Urothelium cell line (cell line): Measurements from ENCODE around the gene GABRA5.
A peak's percentile ranks its signal among the peaks of the same experiment; 100 is the strongest.
"Not testable (repeated sequence)": the region's sequence is repeated elsewhere in the genome, so short reads cannot be mapped to it uniquely, and the experiment has no call there.

Experiments
- DNase-seq: peaks from one replicate; pipeline ENCODE4 v3.0.0; 2011; ENCODE audit warnings: low spot score, mixed read lengths
- FAIRE-seq: peaks from 2 replicates; lab custom pipeline; 2011; peaks lifted over from hg19 to GRCh38; lab: Jason Lieb, UNC

Gene GABRA5

DNA sequence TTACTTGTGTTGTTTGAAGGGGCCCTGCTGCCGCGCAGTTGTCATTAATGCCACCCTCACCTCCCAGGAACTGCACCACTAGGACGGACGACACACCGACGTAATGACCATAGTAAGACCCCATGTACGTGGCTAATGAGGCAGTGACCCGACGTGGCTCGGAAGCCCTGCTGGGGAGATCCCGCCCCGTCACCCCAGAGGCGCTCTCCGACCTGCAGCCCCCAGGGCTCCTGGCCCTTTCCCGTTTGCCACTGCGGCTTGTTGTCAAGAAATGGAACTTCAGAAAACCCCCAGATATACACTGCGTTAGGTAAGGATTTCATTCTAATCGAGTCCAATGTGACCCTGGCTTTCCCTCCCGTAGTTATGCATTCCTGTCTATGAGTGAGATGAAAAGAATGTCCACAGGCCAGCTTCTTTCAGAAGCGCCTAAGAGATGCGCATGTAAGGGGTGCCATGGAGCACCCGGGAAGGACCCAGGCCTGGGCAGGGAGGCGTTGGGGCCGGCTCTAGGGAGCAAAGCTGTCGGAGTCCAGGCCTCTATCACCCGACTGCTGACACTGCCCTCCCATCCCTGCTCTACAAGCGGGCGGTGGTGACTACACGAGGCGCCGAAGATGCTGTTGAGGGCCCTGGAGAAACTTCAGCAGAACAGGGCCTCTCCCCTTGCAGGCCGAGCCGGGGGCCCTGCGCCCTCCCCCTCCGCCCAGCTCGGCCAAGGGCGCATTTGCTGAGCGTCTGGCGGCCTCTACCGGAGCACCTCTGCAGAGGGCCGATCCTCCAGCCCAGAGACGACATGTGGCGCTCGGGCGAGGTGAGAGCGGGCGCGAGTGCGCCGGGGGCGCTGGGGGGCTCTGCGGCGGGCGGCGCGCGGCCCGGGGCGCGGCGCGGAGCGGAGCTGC, at the start of gene GABRA5:
TSS of gene GABRA5 (plus strand) at position 765 of the 902 bp plus-strand sequence. CDS start 2,187 bp downstream, outside the sequence.
- no peak for FAIRE-seq
- DNase-seq = peak; percentile 89

DNA sequence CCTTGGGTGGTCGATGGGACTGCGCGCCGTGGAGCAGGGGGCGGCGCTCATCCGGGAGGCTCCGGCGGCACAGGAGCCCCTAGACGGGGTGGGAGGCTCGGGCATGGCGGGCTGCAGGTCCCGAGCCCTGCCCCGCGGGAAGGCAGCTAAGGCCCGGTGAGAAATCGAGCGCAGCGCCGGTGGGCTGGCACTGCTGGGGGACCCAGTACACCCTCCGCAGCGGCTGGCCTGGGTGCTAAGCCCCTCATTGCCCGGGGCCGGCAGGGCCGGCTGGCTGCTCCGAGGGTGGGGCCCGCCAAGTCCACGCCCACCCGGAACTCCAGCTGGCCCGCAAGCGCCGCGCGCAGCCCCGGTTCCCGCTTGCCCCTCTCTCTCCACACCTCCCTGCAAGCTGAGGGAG, 35.7 kb upstream of the GABRA5 start:
- FAIRE-seq, DNase-seq: not testable (repeated sequence)

DNA sequence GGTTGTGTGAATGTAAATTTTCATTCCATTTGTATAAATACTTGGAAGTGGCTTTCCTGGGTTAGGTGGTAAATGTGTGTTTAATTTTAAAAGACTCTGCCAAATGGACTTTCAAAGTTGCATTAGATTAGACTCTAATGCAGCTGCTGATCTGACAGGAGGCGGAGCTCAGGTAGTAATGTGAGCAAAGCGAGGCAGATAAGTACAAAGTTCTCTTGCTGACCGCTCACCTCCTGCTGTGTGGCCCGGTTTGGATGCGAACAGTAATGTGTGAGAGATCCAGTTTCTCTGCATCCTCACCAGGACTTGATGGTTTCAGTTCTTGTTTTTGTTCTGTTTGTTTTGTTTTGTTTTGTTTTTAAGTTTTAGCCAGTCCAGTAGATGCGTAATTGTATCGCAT, 34.9 kb upstream of the GABRA5 start:
- DNase-seq (no peak), FAIRE-seq (no peak)

DNA sequence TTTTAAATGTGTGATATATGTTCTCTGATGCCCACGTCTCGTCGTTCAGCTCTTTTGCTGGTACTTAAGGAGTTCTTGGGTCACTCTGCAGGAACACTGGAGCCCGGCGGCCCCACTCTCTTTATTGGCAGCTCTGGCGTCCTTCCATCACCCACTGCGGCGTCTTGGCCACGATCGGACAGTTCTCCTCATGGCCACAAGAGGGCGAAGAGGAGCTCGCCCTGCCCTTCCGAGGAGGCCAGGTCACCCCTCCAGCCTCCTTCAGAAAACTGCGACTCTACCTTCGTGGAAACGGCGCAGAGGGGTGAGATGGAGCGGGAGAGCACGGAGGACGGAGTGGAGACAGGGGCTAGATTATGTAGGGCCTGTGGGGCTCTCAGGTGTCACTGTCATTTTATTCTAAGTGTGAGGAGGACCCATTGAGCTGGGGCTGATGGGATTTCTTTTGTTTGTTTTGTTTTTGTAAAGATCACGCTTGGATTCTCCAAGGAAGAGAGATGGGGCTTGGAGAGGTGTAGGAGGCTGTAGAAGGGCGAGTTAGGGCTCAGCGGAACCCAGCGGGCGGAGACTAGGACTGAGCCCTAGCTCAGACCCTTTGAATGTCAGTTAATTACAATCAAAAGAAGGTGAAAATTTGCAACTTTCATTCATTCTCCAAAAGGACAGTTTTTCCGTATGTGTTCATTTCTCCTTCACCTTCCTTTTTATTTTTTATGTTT, 28.0 kb upstream of the GABRA5 start:
- FAIRE-seq (peak; percentile 78), DNase-seq (peak; percentile 83)

DNA sequence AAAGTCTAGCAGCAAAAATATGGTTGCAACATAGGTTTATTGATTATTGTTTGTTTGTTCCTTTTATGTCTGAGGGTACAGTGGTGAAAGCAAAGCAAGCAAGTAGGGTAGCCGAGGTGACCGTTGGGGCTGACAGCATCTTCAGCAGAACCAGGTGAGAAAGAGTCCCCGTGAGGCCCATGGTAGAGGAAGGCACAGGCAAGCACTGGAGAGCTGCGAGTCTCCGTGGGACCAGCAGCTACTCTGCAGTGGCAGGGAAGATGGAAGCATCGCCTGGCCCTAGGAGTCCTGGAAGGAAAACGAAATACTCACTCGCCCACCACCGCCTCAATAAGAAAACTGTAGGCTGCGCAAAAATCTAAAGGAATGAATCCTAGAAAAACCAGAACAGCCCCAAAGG, 25.3 kb upstream of the GABRA5 start:
- FAIRE-seq = no peak
- no peak for DNase-seq

- no peak for FAIRE-seq
- no peak for DNase-seq
Measured at GRCh38 chr15:26841941-26842340, 24.9 kb upstream of the GABRA5 start.

DNA sequence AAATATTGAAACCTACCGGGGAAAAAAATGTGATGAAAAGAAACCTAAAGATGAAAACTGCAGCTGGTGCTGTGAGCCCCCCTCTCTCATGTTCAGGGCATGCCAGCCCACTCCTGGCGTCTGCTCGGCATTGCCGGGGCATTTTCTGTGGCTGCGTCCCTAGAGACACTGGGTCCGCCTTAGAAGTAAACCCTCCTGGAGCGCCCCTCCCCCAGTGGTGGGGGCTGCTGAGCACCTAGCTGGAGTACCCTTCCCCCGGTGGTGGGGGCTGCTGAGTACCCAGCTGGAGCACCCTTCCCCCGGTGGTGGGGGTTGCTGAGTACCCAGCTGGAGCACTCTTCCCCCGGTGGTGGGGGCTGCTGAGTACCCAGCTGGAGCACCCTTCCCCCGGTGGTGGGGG, 24.5 kb upstream of the GABRA5 start:
- FAIRE-seq (no peak), DNase-seq (no peak)

GRCh38 chr15:26844901-26845300, 22.0 kb upstream of the GABRA5 start:
- no peak for DNase-seq
- FAIRE-seq = no peak

GRCh38 chr15:26848498-26848897, 18.4 kb upstream of the GABRA5 start:
- DNase-seq = no peak
- no peak for FAIRE-seq

DNA sequence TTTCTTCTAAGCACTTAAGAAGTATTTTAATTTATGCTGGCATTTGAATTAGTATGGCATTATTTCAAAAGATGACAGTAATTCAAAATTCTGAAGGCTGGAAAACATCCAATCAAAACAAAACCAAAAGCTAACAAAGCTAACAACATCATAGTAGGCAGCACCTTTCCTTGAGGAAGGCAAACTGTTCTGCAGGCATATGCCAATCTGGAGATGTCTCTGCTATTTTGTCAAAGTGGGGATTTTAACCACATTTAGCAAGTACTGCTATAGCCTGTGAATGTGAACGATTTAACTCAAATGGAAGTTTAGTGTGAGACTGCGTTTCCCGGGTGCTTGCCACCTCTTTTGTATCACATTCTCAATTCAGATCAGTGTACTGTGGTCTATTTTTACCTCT, 16.7 kb upstream of the GABRA5 start:
- DNase-seq = no peak
- no peak for FAIRE-seq

DNA sequence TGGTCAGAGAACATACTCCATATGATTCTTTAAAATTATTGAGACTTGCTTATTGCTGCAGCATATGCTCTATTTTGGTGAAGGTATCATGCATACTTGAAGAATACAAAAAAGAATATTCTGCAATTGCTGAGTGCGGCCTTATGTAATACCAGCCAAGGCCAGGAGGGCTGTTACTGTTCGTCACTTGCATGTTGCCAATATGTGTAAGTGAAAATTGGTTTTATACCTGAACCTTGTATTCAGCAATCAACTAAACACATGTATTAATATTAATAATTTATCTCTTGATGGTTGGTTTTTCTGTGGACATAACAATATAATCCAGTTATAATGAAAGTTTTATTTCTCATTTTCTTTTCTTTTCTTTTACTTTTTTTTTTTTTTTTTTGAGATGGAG, 13.9 kb upstream of the GABRA5 start:
- FAIRE-seq (no peak), DNase-seq (no peak)

DNA sequence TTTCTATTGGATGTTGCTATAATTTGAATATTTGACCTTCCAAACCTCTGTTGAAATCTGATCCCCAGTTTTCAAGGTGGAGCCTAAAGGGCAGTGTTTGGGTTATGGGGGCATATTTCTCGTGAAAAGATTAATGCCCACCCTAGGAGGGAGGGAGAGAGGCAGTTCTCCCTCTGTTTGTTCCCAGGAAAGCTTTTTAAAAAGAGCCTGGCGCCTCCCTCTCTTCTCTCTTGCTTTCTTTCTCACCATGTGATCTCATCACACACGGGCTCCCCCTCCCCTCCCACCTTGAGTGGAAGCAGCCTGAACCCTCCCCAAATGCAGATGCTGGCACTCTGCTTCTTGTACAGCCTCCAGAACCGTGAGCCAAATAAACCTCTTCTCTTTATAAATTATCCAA, 12.4 kb upstream of the GABRA5 start:
- no peak for DNase-seq
- FAIRE-seq = no peak

DNA sequence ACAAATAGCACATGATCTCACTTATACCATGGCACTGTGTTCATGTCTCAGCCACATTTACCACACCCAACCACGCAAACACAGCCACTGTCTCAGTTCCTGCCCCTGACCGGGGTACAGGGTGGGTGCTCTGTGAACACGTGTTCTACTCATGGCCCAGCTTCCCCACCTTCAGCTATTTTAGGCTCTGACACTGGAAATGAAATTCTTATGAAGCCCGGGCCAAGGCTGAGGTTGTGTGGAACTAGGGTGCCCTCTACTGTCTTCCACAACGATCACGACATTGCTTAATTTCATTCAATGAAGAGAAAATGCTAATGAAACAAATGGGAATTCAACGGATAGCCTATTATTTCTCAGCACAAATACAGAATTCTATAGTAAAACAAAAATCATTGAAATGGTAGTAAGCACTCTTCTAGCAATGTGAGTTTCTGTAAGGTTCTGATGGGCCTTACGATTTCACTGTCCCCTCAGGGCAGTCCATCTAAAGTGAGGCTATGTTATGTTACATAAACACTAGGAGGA, 2.1 kb upstream of the GABRA5 start:
- no peak for FAIRE-seq
- peak; percentile 65 for DNase-seq

DNA sequence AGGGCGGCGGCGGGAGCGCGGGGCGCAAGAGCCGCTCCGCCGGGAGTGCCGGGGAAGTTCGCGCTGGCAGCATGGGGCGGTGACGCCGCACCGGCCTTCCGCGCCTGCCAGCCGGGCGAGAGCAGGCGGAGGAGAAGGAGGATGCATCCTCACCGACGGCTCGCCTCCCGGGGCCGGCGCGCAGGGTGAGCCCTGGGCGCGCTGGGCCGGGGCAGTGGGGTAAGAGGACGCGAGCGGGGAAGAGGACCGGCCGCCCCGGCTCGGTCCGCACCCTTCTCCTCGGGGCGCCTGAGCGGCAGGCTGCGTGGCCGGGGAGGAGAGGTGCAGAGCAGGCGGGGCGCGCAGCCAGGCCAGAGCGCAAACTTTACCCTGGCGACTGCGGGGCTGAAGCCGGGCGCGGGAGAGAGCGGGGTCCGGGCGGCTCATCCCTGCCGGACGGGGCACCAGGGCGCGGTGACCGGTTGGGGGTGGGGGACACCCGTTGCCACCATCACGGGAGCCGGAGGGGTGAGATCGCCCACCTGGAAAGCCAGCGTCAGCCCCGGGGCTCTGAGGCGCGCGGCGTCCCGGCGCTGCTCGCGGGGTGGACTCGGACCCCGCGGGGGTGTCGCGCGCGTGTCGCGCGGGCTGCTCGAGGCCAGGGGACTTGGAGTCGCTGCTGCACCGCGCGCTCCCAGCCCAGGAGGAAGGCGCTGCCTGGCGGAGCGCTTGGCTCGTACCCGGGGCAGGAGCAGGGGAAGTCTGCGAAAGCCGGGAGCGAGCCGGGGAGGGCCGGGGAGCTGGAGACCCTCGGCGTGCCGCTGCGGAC, 542 bp downstream of the GABRA5 start:
- DNase-seq (peak; percentile 49), FAIRE-seq (no peak)

DNA sequence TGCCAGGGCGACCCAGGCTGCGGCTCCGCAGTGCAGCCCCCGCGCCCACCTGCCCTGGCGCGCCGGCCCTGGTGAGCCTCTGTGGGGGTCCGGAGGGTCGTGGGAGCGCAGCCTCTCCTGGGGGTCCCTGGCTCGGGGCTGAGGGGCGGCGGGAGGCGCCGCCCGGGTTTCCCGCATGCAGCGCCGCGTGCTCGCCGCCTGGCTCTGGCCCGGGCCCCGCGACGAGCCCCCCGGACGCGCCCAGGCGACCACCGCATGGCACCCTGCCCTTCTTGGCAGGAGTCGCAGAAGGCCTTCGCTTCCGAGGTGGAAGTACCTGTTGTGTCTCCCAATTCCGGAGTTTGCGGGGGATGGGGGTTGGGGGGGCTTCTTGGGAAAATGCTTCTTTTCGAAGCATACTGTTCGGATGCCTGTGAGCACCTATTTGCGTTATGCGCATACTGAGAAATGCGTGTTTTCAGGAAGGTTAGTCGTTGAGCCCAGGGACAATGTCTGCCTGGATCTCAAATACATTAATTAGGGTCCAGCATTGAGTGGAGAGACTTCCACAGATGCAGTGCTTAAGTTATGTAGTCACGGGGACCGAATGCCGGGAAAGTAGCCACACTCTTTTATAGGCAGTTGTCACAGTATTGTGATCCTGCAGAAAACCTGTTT, 1.3 kb downstream of the GABRA5 start:
- FAIRE-seq = no peak

DNA sequence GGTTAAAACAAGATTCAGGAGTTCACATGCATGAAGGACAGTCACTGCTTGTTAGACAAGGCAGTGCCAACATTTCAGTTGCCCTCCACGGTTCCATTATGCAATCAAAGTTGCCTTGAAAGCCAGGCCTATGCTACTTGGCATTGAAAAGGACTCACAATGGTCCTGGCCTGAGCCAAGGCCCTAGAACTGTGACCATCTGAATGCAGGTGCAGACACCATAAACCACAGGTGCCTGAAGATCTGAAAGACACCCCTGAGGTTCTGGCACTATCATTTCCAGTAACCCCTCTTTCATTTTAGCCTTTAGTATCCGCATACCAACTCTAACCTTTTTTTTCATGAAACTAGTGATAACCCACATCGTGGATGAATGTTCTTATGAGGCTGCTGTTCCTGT, 2.8 kb downstream of the GABRA5 start:
- FAIRE-seq (no peak), DNase-seq (no peak)

More for the DNA sequence above, 1.3 kb downstream of the GABRA5 start:
- DNase-seq = no peak

- FAIRE-seq (no peak), DNase-seq (no peak)
Measured at GRCh38 chr15:26870346-26870745, 3.5 kb downstream of the GABRA5 start.

GRCh38 chr15:26872206-26872605, 5.3 kb downstream of the GABRA5 start:
- FAIRE-seq (no peak), DNase-seq (no peak)

GRCh38 chr15:26873846-26874245, 7.0 kb downstream of the GABRA5 start:
- DNase-seq (peak; percentile 64), FAIRE-seq (no peak)

DNA sequence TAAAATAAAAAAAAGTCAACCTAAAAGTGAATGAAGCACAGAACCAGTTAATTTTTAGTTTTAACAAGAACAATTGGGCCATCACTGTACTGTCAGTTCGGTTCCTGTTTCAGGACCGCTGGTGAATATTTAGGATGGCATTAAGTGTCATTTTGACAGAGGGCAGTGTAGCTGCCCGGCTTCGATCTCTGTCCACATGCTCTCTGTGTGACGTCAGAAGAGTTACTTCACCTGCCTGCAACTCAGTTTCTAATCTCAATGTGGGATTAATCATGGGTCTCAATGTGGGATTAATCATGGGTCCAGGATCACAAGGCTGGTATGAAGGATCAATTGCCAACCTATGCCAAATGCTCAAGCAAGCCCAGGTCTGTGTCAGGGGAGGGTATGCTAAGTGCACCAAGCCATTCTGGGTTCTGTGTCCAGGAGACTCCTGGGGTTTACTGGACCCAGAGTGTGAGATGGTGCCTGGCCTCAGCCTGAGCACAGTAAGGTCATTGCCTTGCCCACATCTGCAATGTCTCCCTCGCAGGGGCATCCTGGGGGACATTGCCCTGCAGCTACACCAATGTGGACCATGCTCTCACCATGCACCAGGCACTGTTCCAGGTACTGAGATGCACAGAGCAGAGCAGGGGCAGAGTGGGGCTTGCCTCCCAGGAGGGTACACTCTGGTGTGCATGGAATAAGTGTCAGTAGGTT, 8.1 kb downstream of the GABRA5 start:
- DNase-seq (no peak), FAIRE-seq (no peak)
